AG04449 (cell line): ENCODE measurements around the gene DCP1A.

Experiments
- CTCF ChIA-PET: fragments of 350-600 bp; formaldehyde crosslinking; extraction: SDS; loops from one replicate; lab custom pipeline; 2021; ENCODE audit warnings: antibody characterized with exemption; lab: Yijun Ruan, JAX
- POLR2A ChIA-PET: fragments of 400-600, 350-600 bp; formaldehyde crosslinking; extraction: SDS; loops from one replicate; lab custom pipeline; 2020; ENCODE audit warnings: antibody characterized with exemption, inconsistent platforms; lab: Yijun Ruan, JAX
- DNase-seq: peaks from one replicate; pipeline ENCODE4 v3.0.0-alpha.2; 2010; ENCODE audit warnings: low read depth, low spot score
- H3K4me3 ChIP-seq: 2 replicates; pipeline ENCODE4 v1.5.1; 2011; ENCODE audit warnings: low read depth, mild to moderate bottlenecking, control low read depth, low read length
- TF ChIP-seq, protein P1 (sequence below): IDR thresholded peaks from one replicate; pipeline ENCODE4 v1.5.1; 2011; ENCODE audit warnings: mild to moderate bottlenecking, moderate library complexity, low read length, control low read depth, inconsistent platforms; ENCODE audit not compliant: insufficient read depth; ENCODE audit errors: missing control alignments

Gene DCP1A

DNA sequence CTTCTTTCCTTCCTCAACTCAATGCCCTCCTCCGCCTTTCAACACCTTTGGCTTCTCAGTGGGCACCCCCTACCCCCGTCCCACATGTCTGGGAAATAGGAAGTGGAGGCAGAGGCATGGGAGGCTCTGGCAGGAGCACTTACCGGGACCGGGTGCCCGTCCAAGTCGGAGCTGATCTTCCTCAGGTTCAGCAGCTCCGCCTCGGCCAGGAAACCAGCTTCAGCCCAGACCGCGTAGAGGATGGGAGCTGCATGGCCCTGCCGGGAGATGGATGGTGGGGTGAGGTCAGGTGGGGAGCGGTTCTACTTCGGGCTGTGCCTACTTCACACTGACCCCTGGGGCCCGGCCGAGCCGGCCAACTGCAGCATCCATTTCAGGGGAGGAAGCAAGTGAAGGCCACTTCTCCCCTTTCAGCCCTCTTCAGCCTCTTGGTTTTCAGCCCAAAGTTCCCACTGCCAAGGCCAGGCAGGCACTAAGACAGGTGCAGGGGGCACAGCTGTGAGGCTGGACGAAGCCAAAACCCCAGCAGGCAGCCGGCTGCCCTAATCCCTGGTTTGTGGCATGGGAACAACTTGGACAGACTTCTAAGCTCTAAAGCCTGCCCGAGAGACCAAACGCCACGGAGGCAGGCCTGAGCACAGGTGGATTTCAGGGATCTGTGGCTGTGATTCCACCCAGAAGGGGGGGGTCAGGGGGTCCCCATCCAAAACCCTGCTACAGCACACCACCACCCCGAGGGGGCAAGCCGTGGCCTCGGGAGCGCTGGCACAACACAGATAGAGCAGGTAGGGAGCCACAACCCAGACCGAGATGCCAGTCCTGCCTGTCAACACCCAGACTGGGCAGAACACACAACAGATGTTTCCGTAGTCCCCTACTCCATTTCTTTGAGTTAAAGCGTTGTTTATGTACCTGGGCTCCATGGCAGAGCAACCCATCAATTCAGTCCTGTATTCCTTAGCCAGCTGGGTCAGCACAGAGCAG lies 106.1 kb downstream of the DCP1A start:
- CTCF ChIA-PET, result interaction anchor here (0.6 to 2.5 kb wide), 3 partner anchors 21 to 106 kb away, joined by 3 to 9 read pairs (median 4); no protein-coding TSS in a partner anchor

DNA sequence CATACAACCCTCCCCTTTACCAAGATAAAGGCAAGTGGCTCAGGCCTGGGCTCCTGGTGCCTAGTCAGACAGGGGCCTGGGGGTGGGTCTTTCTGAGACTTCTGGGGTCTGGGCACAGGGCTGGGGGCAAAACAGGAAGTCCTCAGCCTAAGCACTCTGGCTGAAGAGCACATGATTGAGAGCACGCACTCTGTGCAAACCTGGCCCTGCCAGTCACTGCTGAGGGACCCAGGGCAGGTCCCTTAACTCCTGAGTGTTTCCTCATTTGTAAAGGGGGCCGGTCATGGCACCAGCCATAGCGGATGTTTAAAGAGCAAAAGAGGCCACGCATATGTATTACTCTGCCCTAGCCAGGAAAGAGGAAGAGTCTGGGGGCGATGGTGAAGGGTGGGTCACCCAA lies 107.5 kb downstream of the DCP1A start:
- ChIA-PET POLR2A (no interaction called here), CTCF (interaction anchor here (0.7 to 0.8 kb wide), 2 partner anchors 15 to 20 kb away, joined by 3 to 4 read pairs; no protein-coding TSS in a partner anchor)
- DNase-seq, result no peak
- TF ChIP-seq, protein P1, sequence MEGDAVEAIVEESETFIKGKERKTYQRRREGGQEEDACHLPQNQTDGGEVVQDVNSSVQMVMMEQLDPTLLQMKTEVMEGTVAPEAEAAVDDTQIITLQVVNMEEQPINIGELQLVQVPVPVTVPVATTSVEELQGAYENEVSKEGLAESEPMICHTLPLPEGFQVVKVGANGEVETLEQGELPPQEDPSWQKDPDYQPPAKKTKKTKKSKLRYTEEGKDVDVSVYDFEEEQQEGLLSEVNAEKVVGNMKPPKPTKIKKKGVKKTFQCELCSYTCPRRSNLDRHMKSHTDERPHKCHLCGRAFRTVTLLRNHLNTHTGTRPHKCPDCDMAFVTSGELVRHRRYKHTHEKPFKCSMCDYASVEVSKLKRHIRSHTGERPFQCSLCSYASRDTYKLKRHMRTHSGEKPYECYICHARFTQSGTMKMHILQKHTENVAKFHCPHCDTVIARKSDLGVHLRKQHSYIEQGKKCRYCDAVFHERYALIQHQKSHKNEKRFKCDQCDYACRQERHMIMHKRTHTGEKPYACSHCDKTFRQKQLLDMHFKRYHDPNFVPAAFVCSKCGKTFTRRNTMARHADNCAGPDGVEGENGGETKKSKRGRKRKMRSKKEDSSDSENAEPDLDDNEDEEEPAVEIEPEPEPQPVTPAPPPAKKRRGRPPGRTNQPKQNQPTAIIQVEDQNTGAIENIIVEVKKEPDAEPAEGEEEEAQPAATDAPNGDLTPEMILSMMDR, result no peak
- H3K4me3 ChIP-seq, result no peak overlapping the region

More for the DNA sequence above, 106.1 kb downstream of the DCP1A start:
- no peak overlapping the region for H3K4me3 ChIP-seq
- POLR2A ChIA-PET, result no interaction called here
- TF ChIP-seq, protein P1, result no peak
- DNase-seq, result no peak

DNA sequence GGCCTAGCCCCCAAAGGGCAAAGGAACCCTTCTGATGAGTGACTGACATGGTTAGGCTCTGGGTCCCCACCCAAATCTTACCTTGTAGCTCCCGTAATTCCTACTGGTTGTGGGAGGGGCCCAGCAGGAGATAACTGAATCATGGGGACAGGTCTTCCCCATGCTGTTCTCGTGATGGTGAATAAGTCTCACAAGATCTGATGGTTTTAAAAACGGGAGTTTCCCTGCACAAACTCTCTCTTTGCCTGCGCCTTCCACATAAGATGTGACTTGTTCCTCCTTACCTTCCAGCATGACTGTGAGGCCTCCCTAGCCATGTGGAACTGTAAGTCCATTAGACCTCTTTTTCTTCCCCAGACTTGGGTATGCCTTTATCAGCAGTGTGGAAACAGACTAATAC lies 108.5 kb downstream of the DCP1A start:
- DNase-seq, result no peak
- ChIA-PET CTCF (interaction anchor here (11.4 kb wide), 1 partner anchor 18 kb away, joined by 141 read pairs; no protein-coding TSS in a partner anchor), POLR2A (no interaction called here)
- TF ChIP-seq, protein P1, result no peak
- H3K4me3 ChIP-seq, result no peak overlapping the region

DNA sequence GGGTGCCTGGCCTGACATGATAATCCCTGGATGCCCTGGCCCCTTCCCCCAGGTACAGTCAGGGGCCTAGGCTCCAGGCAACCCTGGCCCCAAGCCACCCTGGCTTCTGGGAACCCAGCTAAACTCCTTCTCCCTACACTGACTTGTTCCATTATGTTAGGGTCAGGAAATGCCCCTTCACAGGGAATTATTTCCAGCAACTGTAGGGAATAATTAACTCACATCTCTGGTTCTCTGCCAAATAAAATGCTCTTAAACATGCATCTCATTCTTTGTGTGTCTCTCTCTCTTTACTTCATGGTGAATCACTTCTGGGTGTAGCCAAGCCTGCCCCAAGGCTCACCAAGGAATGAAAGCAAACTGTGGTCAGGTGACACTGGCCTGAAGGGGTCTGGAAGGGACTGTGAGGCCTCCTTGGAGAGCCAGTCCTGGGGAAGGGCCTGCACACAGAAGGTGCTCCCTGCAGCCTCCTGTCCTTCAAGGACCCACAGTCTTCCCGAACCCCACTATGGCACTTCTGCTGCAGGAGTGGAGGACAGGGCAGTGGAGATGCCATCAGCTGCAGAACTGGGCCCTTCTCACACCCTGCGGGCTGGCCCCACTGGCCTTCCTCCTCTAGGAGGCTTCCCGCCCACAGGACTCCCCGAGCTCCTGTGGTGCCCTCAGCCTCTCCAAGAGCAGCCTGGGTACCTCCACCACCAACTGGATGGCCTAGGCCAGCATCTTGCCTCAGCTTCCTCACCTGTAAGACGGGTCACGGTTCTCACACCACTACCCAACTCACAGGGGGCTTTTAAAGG lies 109.1 kb downstream of the DCP1A start:
- TF ChIP-seq, protein P1, result no peak
- ChIA-PET CTCF (interaction anchor here (1.4 to 11.4 kb wide), 2 partner anchors 18 to 128 kb away, joined by 4 to 141 read pairs; no protein-coding TSS in a partner anchor), POLR2A (interaction anchor here (1.1 kb wide), 1 partner anchor 17 kb away, joined by 3 read pairs; the partner anchor contains the start of gene TKT)
- DNase-seq, result peak; percentile 89
- H3K4me3 ChIP-seq, result no peak overlapping the region

DNA sequence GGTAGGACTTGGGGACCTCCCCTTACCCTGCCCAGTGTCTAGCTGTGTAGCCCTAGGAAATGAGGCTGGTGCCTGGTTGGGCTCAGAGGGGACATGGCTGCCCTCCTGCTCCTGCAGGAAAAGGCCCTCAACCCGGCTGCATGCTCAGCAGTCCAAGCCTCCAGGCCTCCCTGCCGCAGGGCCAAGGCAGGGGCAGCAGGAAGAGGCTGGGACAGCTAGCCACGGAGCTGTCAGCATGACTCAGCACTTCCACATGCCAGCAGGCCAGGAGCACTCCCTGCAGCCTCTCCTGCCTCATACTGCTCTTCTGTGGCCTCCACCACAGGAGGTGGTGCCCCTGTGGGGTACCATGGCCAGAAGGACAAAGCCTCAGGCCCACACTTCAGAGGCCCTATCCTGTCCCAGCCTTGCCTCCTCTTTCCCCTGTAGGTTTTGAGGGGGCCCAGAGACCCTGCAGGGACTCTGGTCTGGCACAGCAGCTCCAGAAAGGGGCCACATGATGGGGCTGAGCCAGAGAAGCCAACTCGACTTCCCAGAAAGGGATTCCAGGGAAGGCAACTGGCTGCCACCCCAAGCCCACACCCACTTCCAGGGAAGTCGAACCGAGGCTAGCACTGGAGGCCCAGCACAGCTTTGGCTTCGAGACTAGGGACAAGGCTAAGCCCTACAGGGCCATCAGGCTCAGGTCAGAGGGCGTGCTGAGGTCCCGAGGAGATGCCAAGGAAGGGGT lies 111.1 kb downstream of the DCP1A start:
- peak; percentile 58 for DNase-seq
- POLR2A ChIA-PET, result interaction anchor here (1.3 kb wide), 1 partner anchor 20 kb away, joined by 5 read pairs; the partner anchor contains the start of gene TKT
- no peak overlapping the region for H3K4me3 ChIP-seq
- TF ChIP-seq, protein P1, result no peak
- CTCF ChIA-PET, result interaction anchor here (0.8 to 11.4 kb wide), 7 partner anchors 9 to 121 kb away, joined by 3 to 141 read pairs (median 4); no protein-coding TSS in a partner anchor
